SK-N-MC (cell line): ENCODE data around the gene PCNX2.

ENCODE experiments used
- EZH2 ChIP-seq: fragments of 200-600 bp; sonication (generic); IDR thresholded peaks from one replicate; pipeline ENCODE4 v1.6.1; 2017; ENCODE audit warnings: antibody characterized with exemption
- FOXP2 ChIP-seq: optimal IDR thresholded peaks from 2 replicates; pipeline ENCODE3; 2011; ENCODE audit warnings: mild to moderate bottlenecking, moderate library complexity; ENCODE audit not compliant: insufficient read depth; ENCODE audit errors: extremely low read length, control extremely low read depth
- POLR2AphosphoS5 ChIP-seq: IDR thresholded peaks from 2 replicates; pipeline ENCODE4 v1.6.1; 2012; ENCODE audit warnings: mild to moderate bottlenecking, low read depth, low read length, borderline replicate concordance

- TF ChIP-seq POLR2AphosphoS5 (no peak), EZH2 (no peak), FOXP2 (no peak)
These were observed 239.5 kb downstream of the PCNX2 start for GRCh38 chr1:233055879-233056641.
